GM13976 (cell line): ENCODE measurements around the gene SALL3.

Source experiments
- DNase-seq: peaks from one replicate; pipeline ENCODE4 v3.0.0; 2012; ENCODE audit warnings: low spot score
- CTCF ChIP-seq: IDR thresholded peaks from 2 replicates; pipeline ENCODE4 v1.5.1; 2012; ENCODE audit warnings: borderline replicate concordance, mild to moderate bottlenecking; ENCODE audit not compliant: insufficient read depth; ENCODE audit errors: extremely low read depth, missing control alignments, control extremely low read depth
- in situ Hi-C: fragments of 300-500 bp; cut with MboI; formaldehyde crosslinking; loops from one replicate; pipeline ENCODE4 v1.12.0; 2022; ENCODE audit warnings: low sequenced_read_pairs, mixed read lengths, inconsistent platforms; ENCODE audit not compliant: unreplicated experiment

SALL3 gene

GRCh38 chr18:78970774-78971333, 8.8 kb upstream of the SALL3 start:
- in situ Hi-C loops: no loop called here
- no peak for TF ChIP-seq CTCF
- DNase-seq: no peak

GRCh38 chr18:78971511-78972245, 7.9 kb upstream of the SALL3 start:
- in situ Hi-C loops: no loop called here
- no peak for DNase-seq

GRCh38 chr18:78972385-78972918, 7.2 kb upstream of the SALL3 start:
- DNase-seq: no peak
- no peak for TF ChIP-seq CTCF
- in situ Hi-C loops: no loop called here

More at GRCh38 chr18:78971511-78972245, 7.9 kb upstream of the SALL3 start:
- no peak for TF ChIP-seq CTCF

GRCh38 chr18:78972930-78973331, 6.7 kb upstream of the SALL3 start:
- in situ Hi-C loops: no loop called here
- TF ChIP-seq CTCF: no peak
- DNase-seq: no peak

- DNase-seq: no peak
- TF ChIP-seq CTCF: no peak
- in situ Hi-C loops: no loop called here
Measured at GRCh38 chr18:78973357-78974083, 6.1 kb upstream of the SALL3 start.

- TF ChIP-seq CTCF: no peak
- in situ Hi-C loops: no loop called here
- no peak for DNase-seq
Measured at GRCh38 chr18:78974115-78974761, 5.4 kb upstream of the SALL3 start.
